CD4-positive, CD25-positive, alpha-beta regulatory T cell (primary cell): ENCODE data around the gene CDH11. TPM values are rescaled to one million over a fixed set of nuclear protein-coding genes. Genes with fewer than 3 reads are reported as not detected.

Experiments used
- ATAC-seq, 2 donors: fragments of 150-1000 bp; cut with Tn5 transposase; one replicate each; pipeline ENCODE4 v1.10.0; 2021; ENCODE audit warnings: low read depth in 2 of 2, moderate number of reproducible peaks in 2 of 2, moderate library complexity in 1 of 2
- DNase-seq, 3 donors: peaks; one replicate each; pipeline versions ENCODE4 v3.0.0 to v3.0.0-alpha.2; 2012 to 2022; ENCODE audit warnings: mixed read lengths in 1 of 3
- H3K27ac ChIP-seq: one replicate; pipeline ENCODE4 v1.7.0; 2013; ENCODE audit warnings: mild to moderate bottlenecking, low read length; ENCODE audit not compliant: insufficient read depth, poor library complexity, severe bottlenecking
- H3K27me3 ChIP-seq: one replicate; pipeline ENCODE4 v1.7.0; 2013; ENCODE audit warnings: low read length; ENCODE audit not compliant: control insufficient read depth, insufficient read depth
- H3K36me3 ChIP-seq: one replicate; pipeline ENCODE4 v1.7.0; 2013; ENCODE audit warnings: mild to moderate bottlenecking, low read length, moderate library complexity; ENCODE audit not compliant: control insufficient read depth, insufficient read depth
- H3K4me1 ChIP-seq: 2 replicates; pipeline ENCODE4 v1.7.0; 2013; ENCODE audit warnings: mild to moderate bottlenecking, low read length; ENCODE audit not compliant: insufficient read depth, control insufficient read depth, poor library complexity, severe bottlenecking
- H3K4me3 ChIP-seq: one replicate; pipeline ENCODE4 v1.7.0; 2013; ENCODE audit warnings: low read depth, mild to moderate bottlenecking, low read length, moderate library complexity
- H3K9me3 ChIP-seq, 2 experiments: 1 replicate in 1 of 2; 2 replicates in 1 of 2; pipeline ENCODE4 v1.7.0; 2013; ENCODE audit warnings: low read length in 2 of 2, mild to moderate bottlenecking in 1 of 2, moderate library complexity in 1 of 2; ENCODE audit not compliant: control insufficient read depth in 2 of 2
- H3K27ac Mint-ChIP-seq, 3 donors: one replicate each; pipeline ENCODE4 v1.8.0; 2020 to 2022; ENCODE audit warnings: mild to moderate bottlenecking in 3 of 3, mixed read lengths in 3 of 3, moderate library complexity in 2 of 3
- H3K27me3 Mint-ChIP-seq: one replicate; pipeline ENCODE4 v1.8.0; 2022; ENCODE audit warnings: mild to moderate bottlenecking, mixed read lengths
- H3K36me3 Mint-ChIP-seq: one replicate; pipeline ENCODE4 v1.8.0; 2020; ENCODE audit warnings: mixed read lengths
- H3K4me1 Mint-ChIP-seq, 4 donors: one replicate each; pipeline ENCODE4 v1.8.0; 2020 to 2022; ENCODE audit warnings: mixed read lengths in 4 of 4, mild to moderate bottlenecking in 1 of 4
- H3K4me3 Mint-ChIP-seq, 4 donors: one replicate each; pipeline ENCODE4 v1.8.0; 2020 to 2022; ENCODE audit warnings: mild to moderate bottlenecking in 4 of 4, mixed read lengths in 4 of 4, moderate library complexity in 3 of 4
- H3K9me3 Mint-ChIP-seq, 7 donors: one replicate each; pipeline ENCODE4 v1.8.0; 2020 to 2022; ENCODE audit warnings: mixed read lengths in 7 of 7, mild to moderate bottlenecking in 3 of 7, moderate library complexity in 2 of 7
- polyA plus RNA-seq, 4 donors: library from polyadenylated mRNA; unstranded; fragments of 300-500 nt; fragmentation: Illumina TruSeq; gene quantifications; one replicate each; pipeline ENCODE4 v1.2.3, GENCODE V29; 2021
- total RNA-seq: library from RNA; stranded (reverse); gene quantifications from one replicate; pipeline ENCODE4 v1.2.3, GENCODE V29; 2022

CDH11 gene
- total and polyA plus RNA-seq, 5 donors from 2014 or later, result not detected

GRCh38 chr16:65012357-65012756, 109.5 kb downstream of the CDH11 start:
- Mint-ChIP-seq H3K4me3 (no peak overlapping the region), H3K9me3 (peaks cover 0 to 17% (median 5%) of the 10 kb centered on the region in 7 donors), H3K36me3 (no peaks in the 10 kb centered on the region), H3K27me3 (no peaks in the 10 kb centered on the region), H3K27ac (no peak overlapping the region), H3K4me1 (no peaks in the 10 kb centered on the region)
- Histone ChIP-seq H3K27me3 (no peaks in the 10 kb centered on the region), H3K27ac (no peak overlapping the region), H3K4me3 (no peak overlapping the region), H3K36me3 (no peaks in the 10 kb centered on the region), H3K9me3 (no peaks in the 10 kb centered on the region), H3K4me1 (no peaks in the 10 kb centered on the region)
- ATAC-seq (no peak), DNase-seq (no peak)

- Mint-ChIP-seq H3K27ac (no peak overlapping the region), H3K9me3 (peaks cover 0 to 18% (median 7%) of the 10 kb centered on the region in 7 donors), H3K36me3 (no peaks in the 10 kb centered on the region), H3K27me3 (no peaks in the 10 kb centered on the region), H3K4me3 (no peak overlapping the region), H3K4me1 (no peaks in the 10 kb centered on the region)
- H3K4me3 ChIP-seq, result no peak overlapping the region
- no peaks in the 10 kb centered on the region for H3K36me3 ChIP-seq
- no peaks in the 10 kb centered on the region for H3K27me3 ChIP-seq
- ATAC-seq, result no peak
- H3K4me1 ChIP-seq, result no peaks in the 10 kb centered on the region
- H3K9me3 ChIP-seq, result no peaks in the 10 kb centered on the region
- DNase-seq, result no peak
- no peak overlapping the region for H3K27ac ChIP-seq
Observed at GRCh38 chr16:65010125-65010524, 111.7 kb downstream of the CDH11 start.

DNA sequence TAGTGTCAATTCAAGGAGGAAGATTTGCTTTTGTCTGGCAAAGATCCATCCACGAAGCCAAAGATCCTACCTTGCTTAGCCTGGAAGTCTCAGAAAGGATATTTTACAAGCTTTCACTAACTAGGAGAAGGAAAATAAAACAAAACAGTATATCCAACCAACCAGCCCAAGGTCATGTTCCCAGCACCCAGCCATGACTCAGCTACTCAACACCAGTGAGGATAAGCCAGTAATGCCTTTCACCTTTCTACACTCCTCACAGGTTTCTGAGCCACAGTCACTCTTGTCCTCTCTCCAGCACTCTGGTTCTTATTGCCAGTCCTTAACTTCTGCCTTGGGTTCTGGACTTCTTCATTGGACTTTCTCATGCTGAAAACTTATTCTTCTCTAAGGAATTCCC, 116.2 kb downstream of the CDH11 start:
- H3K27ac Mint-ChIP-seq, result no peak overlapping the region
- H3K27me3 Mint-ChIP-seq, result no peaks in the 10 kb centered on the region
- no peaks in the 10 kb centered on the region for H3K4me1 ChIP-seq
- no peak overlapping the region for H3K27ac ChIP-seq
- no peak overlapping the region for H3K4me3 Mint-ChIP-seq
- H3K36me3 Mint-ChIP-seq, result no peaks in the 10 kb centered on the region
- peaks cover 0 to 18% (median 8%) of the 10 kb centered on the region in 7 donors for H3K9me3 Mint-ChIP-seq
- H3K36me3 ChIP-seq, result no peaks in the 10 kb centered on the region
- ATAC-seq, result no peak
- H3K27me3 ChIP-seq, result no peaks in the 10 kb centered on the region
- H3K4me3 ChIP-seq, result no peak overlapping the region
- H3K9me3 ChIP-seq, result no peaks in the 10 kb centered on the region
- no peak for DNase-seq
- H3K4me1 Mint-ChIP-seq, result no peaks in the 10 kb centered on the region

GRCh38 chr16:65004570-65004969, 117.3 kb downstream of the CDH11 start:
- Mint-ChIP-seq H3K27ac (no peak overlapping the region), H3K4me1 (no peaks in the 10 kb centered on the region), H3K9me3 (peaks cover 0 to 18% (median 8%) of the 10 kb centered on the region in 7 donors), H3K27me3 (no peaks in the 10 kb centered on the region), H3K4me3 (no peak overlapping the region), H3K36me3 (no peaks in the 10 kb centered on the region)
- DNase-seq (no peak), ATAC-seq (no peak)
- Histone ChIP-seq H3K27ac (no peak overlapping the region), H3K4me3 (no peak overlapping the region), H3K27me3 (no peaks in the 10 kb centered on the region), H3K4me1 (no peaks in the 10 kb centered on the region), H3K9me3 (no peaks in the 10 kb centered on the region), H3K36me3 (no peaks in the 10 kb centered on the region)

DNA sequence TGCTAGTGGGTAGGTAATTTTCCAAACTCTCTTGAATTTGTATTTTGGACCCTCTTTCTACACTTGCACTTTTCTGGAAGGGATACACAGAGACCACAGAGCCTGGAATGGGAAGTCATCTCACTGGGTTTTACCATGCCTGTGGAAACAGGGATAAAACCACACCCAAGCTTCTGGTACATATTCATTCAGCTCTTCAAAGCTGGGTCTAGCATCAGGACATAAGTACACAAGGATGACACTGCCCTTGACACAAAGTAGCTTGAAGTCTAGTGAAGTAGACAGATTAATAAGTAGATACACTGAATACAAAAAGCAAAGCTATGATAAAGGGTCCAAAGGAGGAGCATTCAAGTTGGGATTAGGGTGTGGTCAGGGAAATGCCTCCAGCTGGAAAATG, 118.2 kb downstream of the CDH11 start:
- DNase-seq (no peak), ATAC-seq (no peak)
- Mint-ChIP-seq H3K4me3 (no peak overlapping the region), H3K4me1 (no peaks in the 10 kb centered on the region), H3K27ac (no peak overlapping the region), H3K36me3 (no peaks in the 10 kb centered on the region), H3K9me3 (peaks cover 0 to 18% (median 8%) of the 10 kb centered on the region in 7 donors), H3K27me3 (no peaks in the 10 kb centered on the region)
- H3K27ac ChIP-seq, result no peak overlapping the region
- H3K9me3 ChIP-seq, result no peaks in the 10 kb centered on the region
- no peaks in the 10 kb centered on the region for H3K4me1 ChIP-seq
- no peaks in the 10 kb centered on the region for H3K36me3 ChIP-seq
- H3K4me3 ChIP-seq, result no peak overlapping the region
- no peaks in the 10 kb centered on the region for H3K27me3 ChIP-seq

- Histone ChIP-seq H3K36me3 (no peaks in the 10 kb centered on the region), H3K27me3 (no peaks in the 10 kb centered on the region), H3K4me3 (no peak overlapping the region), H3K27ac (no peak overlapping the region), H3K4me1 (no peaks in the 10 kb centered on the region), H3K9me3 (no peaks in the 10 kb centered on the region)
- Mint-ChIP-seq H3K4me1 (no peaks in the 10 kb centered on the region), H3K36me3 (no peaks in the 10 kb centered on the region), H3K27ac (no peak overlapping the region), H3K27me3 (no peaks in the 10 kb centered on the region), H3K9me3 (peaks cover 0 to 23% (median 10%) of the 10 kb centered on the region in 7 donors), H3K4me3 (no peak overlapping the region)
- DNase-seq, result no peak
- no peak for ATAC-seq
Observed at GRCh38 chr16:65002265-65002664, 119.6 kb downstream of the CDH11 start.

- no peaks in the 10 kb centered on the region for H3K27me3 Mint-ChIP-seq
Observed at GRCh38 chr16:65000654-65001053, 121.2 kb downstream of the CDH11 start.

GRCh38 chr16:64997751-64998150, 124.1 kb downstream of the CDH11 start:
- Mint-ChIP-seq H3K4me3 (no peak overlapping the region), H3K36me3 (no peaks in the 10 kb centered on the region), H3K27me3 (no peaks in the 10 kb centered on the region), H3K27ac (no peak overlapping the region), H3K4me1 (no peaks in the 10 kb centered on the region), H3K9me3 (peaks cover 0 to 26% (median 11%) of the 10 kb centered on the region in 7 donors)
- no peak for DNase-seq
- Histone ChIP-seq H3K9me3 (no peaks in the 10 kb centered on the region), H3K36me3 (no peaks in the 10 kb centered on the region), H3K27me3 (no peaks in the 10 kb centered on the region), H3K4me1 (no peaks in the 10 kb centered on the region), H3K27ac (no peak overlapping the region), H3K4me3 (no peak overlapping the region)
- no peak for ATAC-seq

More at GRCh38 chr16:65000654-65001053, 121.2 kb downstream of the CDH11 start:
- no peaks in the 10 kb centered on the region for H3K27me3 ChIP-seq
- H3K9me3 Mint-ChIP-seq, result peaks cover 0 to 24% (median 8%) of the 10 kb centered on the region in 7 donors
- H3K4me1 Mint-ChIP-seq, result no peaks in the 10 kb centered on the region
- ATAC-seq (no peak), DNase-seq (no peak)
- H3K4me1 ChIP-seq, result no peaks in the 10 kb centered on the region
- H3K27ac ChIP-seq, result no peak overlapping the region
- H3K4me3 Mint-ChIP-seq, result no peak overlapping the region
- H3K36me3 ChIP-seq, result no peaks in the 10 kb centered on the region
- H3K4me3 ChIP-seq, result no peak overlapping the region
- H3K9me3 ChIP-seq, result no peaks in the 10 kb centered on the region
- H3K36me3 Mint-ChIP-seq, result no peaks in the 10 kb centered on the region
- H3K27ac Mint-ChIP-seq, result no peak overlapping the region
